ENCODE results near the gene ASGR1. TPM values are rescaled to one million over a fixed set of nuclear protein-coding genes. Genes with fewer than 3 reads are reported as not detected.
"Not testable (repeated sequence)": the region's sequence is repeated elsewhere in the genome, so short reads cannot be mapped to it uniquely, and the experiment has no call there.

ASGR1 gene
- polyA plus RNA-seq, 4 donors, result 1.9 to 2.9 (median 2.7) TPM

GRCh38 chr17:7184647-7185046, 5.5 kb upstream of the ASGR1 start:
- no peak for FAIRE-seq

GRCh38 chr17:7184091-7184488, 4.9 kb upstream of the ASGR1 start:
- Histone ChIP-seq H3K4me1 (ENCODE audit: control insufficient read depth in 3 of 3, insufficient read depth in 2 of 3, low read depth in 1 of 3, low read length in 2 of 3) (peaks cover 0 to 14% (median 0%) of the 10 kb centered on the region in 3 donors), H3K9me3 (ENCODE audit: control insufficient read depth in 2 of 2, insufficient read depth in 1 of 2, low read depth in 1 of 2, low read length in 1 of 2) (no peaks in the 10 kb centered on the region), H3K27me3 (ENCODE audit: control insufficient read depth in 3 of 3, insufficient read depth in 3 of 3, low read length in 3 of 3) (no peaks in the 10 kb centered on the region), H3K27ac (ENCODE audit: low read depth in 1 of 3, low read length in 2 of 3) (no peak overlapping the region), H3K4me3 (ENCODE audit: low read depth in 1 of 3, low read length in 3 of 3) (no peak overlapping the region), H3K36me3 (ENCODE audit: control insufficient read depth in 3 of 3, insufficient read depth in 2 of 3, low read depth in 1 of 3, low read length in 3 of 3) (no peaks in the 10 kb centered on the region)
- DNase-seq (peak; percentile 72 to 85), FAIRE-seq (no peak)
- 8 to 44% (median 24%) methylated on average over 14 of the region's 14 CpGs for WGBS, 3 donors

More at GRCh38 chr17:7184647-7185046, 5.5 kb upstream of the ASGR1 start:
- DNase-seq, result no peak
- no peaks in the 10 kb centered on the region for H3K27me3 ChIP-seq (ENCODE audit: control insufficient read depth in 3 of 3, insufficient read depth in 3 of 3, low read length in 3 of 3)
- peaks cover 0 to 3% (median 0%) of the 10 kb centered on the region in 3 donors for H3K36me3 ChIP-seq (ENCODE audit: control insufficient read depth in 3 of 3, insufficient read depth in 2 of 3, low read depth in 1 of 3, low read length in 3 of 3)
- peaks cover 0 to 8% (median 0%) of the 10 kb centered on the region in 3 donors for H3K4me1 ChIP-seq (ENCODE audit: control insufficient read depth in 3 of 3, insufficient read depth in 2 of 3, low read depth in 1 of 3, low read length in 2 of 3)
- H3K27ac ChIP-seq (ENCODE audit: low read depth in 1 of 3, low read length in 2 of 3), result no peak overlapping the region
- H3K9me3 ChIP-seq (ENCODE audit: control insufficient read depth in 2 of 2, insufficient read depth in 1 of 2, low read depth in 1 of 2, low read length in 1 of 2), result no peaks in the 10 kb centered on the region
- 80 to 88% (median 87%) methylated on average over 6 of the region's 6 CpGs for WGBS, 3 donors
- H3K4me3 ChIP-seq (ENCODE audit: low read depth in 1 of 3, low read length in 3 of 3), result no peak overlapping the region

- FAIRE-seq, result no peak
- H3K4me1 ChIP-seq (ENCODE audit: control insufficient read depth in 3 of 3, insufficient read depth in 2 of 3, low read depth in 1 of 3, low read length in 2 of 3), result peaks cover 0 to 16% (median 0%) of the 10 kb centered on the region in 3 donors
- no peak overlapping the region for H3K4me3 ChIP-seq (ENCODE audit: low read depth in 1 of 3, low read length in 3 of 3)
- no peak for DNase-seq
- H3K9me3 ChIP-seq (ENCODE audit: control insufficient read depth in 2 of 2, insufficient read depth in 1 of 2, low read depth in 1 of 2, low read length in 1 of 2), result no peaks in the 10 kb centered on the region
- H3K27ac ChIP-seq (ENCODE audit: low read depth in 1 of 3, low read length in 2 of 3), result no peak overlapping the region
- WGBS, 3 donors, result 70 to 79% (median 78%) methylated on average over 7 of the region's 7 CpGs
- H3K27me3 ChIP-seq (ENCODE audit: control insufficient read depth in 3 of 3, insufficient read depth in 3 of 3, low read length in 3 of 3), result no peaks in the 10 kb centered on the region
- no peaks in the 10 kb centered on the region for H3K36me3 ChIP-seq (ENCODE audit: control insufficient read depth in 3 of 3, insufficient read depth in 2 of 3, low read depth in 1 of 3, low read length in 3 of 3)
Observed at GRCh38 chr17:7183433-7184090, 4.4 kb upstream of the ASGR1 start.

- not testable (repeated sequence) for H3K9me3 ChIP-seq (ENCODE audit: control insufficient read depth in 2 of 2, insufficient read depth in 1 of 2, low read depth in 1 of 2, low read length in 1 of 2); DNase-seq; H3K27ac ChIP-seq (ENCODE audit: low read depth in 1 of 3, low read length in 2 of 3); H3K27me3 ChIP-seq (ENCODE audit: control insufficient read depth in 3 of 3, insufficient read depth in 3 of 3, low read length in 3 of 3); FAIRE-seq; H3K36me3 ChIP-seq (ENCODE audit: control insufficient read depth in 3 of 3, insufficient read depth in 2 of 3, low read depth in 1 of 3, low read length in 3 of 3); H3K4me3 ChIP-seq (ENCODE audit: low read depth in 1 of 3, low read length in 3 of 3)
- WGBS, 3 donors, result 94 to 100% (median 97%) methylated on average over 2 of the region's 2 CpGs
- peaks cover 0 to 30% (median 0%) of the 10 kb centered on the region in 3 donors for H3K4me1 ChIP-seq (ENCODE audit: control insufficient read depth in 3 of 3, insufficient read depth in 2 of 3, low read depth in 1 of 3, low read length in 2 of 3)
Observed at GRCh38 chr17:7182101-7182500, 2.9 kb upstream of the ASGR1 start.

GRCh38 chr17:7178973-7179316, 225 bp downstream of the ASGR1 start:
- no peak for DNase-seq
- Histone ChIP-seq H3K27ac (ENCODE audit: low read depth in 1 of 3, low read length in 2 of 3) (no peak overlapping the region), H3K9me3 (ENCODE audit: control insufficient read depth in 2 of 2, insufficient read depth in 1 of 2, low read depth in 1 of 2, low read length in 1 of 2) (no peaks in the 10 kb centered on the region), H3K27me3 (ENCODE audit: control insufficient read depth in 3 of 3, insufficient read depth in 3 of 3, low read length in 3 of 3) (peaks cover 0 to 12% (median 2%) of the 10 kb centered on the region in 3 donors), H3K36me3 (ENCODE audit: control insufficient read depth in 3 of 3, insufficient read depth in 2 of 3, low read depth in 1 of 3, low read length in 3 of 3) (no peaks in the 10 kb centered on the region), H3K4me1 (ENCODE audit: control insufficient read depth in 3 of 3, insufficient read depth in 2 of 3, low read depth in 1 of 3, low read length in 2 of 3) (peaks cover 0 to 26% (median 0%) of the 10 kb centered on the region in 3 donors), H3K4me3 (ENCODE audit: low read depth in 1 of 3, low read length in 3 of 3) (no peak overlapping the region)
- no peak for FAIRE-seq
- WGBS, 3 donors, result 56 to 74% (median 63%) methylated on average over 11 of the region's 11 CpGs

- 0 to 6% (median 4%) methylated on average over 18 of the region's 18 CpGs for WGBS, 3 donors
- Histone ChIP-seq H3K36me3 (ENCODE audit: control insufficient read depth in 3 of 3, insufficient read depth in 2 of 3, low read depth in 1 of 3, low read length in 3 of 3) (no peaks in the 10 kb centered on the region), H3K9me3 (ENCODE audit: control insufficient read depth in 2 of 2, insufficient read depth in 1 of 2, low read depth in 1 of 2, low read length in 1 of 2) (no peaks in the 10 kb centered on the region), H3K4me3 (ENCODE audit: low read depth in 1 of 3, low read length in 3 of 3) (peak overlapping the region in 1 of 3 donors; percentile 39), H3K27me3 (ENCODE audit: control insufficient read depth in 3 of 3, insufficient read depth in 3 of 3, low read length in 3 of 3) (peaks cover 0 to 12% (median 2%) of the 10 kb centered on the region in 3 donors), H3K4me1 (ENCODE audit: control insufficient read depth in 3 of 3, insufficient read depth in 2 of 3, low read depth in 1 of 3, low read length in 2 of 3) (peaks cover 0 to 22% (median 0%) of the 10 kb centered on the region in 3 donors), H3K27ac (ENCODE audit: low read depth in 1 of 3, low read length in 2 of 3) (peak overlapping the region in 1 of 3 donors; percentile 37)
- FAIRE-seq, result no peak
- DNase-seq, result peak; percentile 21 to 70
Observed at GRCh38 chr17:7177954-7178477, 1.2 kb downstream of the ASGR1 start.

GRCh38 chr17:7177191-7177953, 1.8 kb downstream of the ASGR1 start:
- Histone ChIP-seq H3K4me1 (ENCODE audit: control insufficient read depth in 3 of 3, insufficient read depth in 2 of 3, low read depth in 1 of 3, low read length in 2 of 3) (peaks cover 0 to 22% (median 0%) of the 10 kb centered on the region in 3 donors), H3K36me3 (ENCODE audit: control insufficient read depth in 3 of 3, insufficient read depth in 2 of 3, low read depth in 1 of 3, low read length in 3 of 3) (no peaks in the 10 kb centered on the region), H3K4me3 (ENCODE audit: low read depth in 1 of 3, low read length in 3 of 3) (peak overlapping the region in 2 of 3 donors; percentile 17 to 39), H3K27me3 (ENCODE audit: control insufficient read depth in 3 of 3, insufficient read depth in 3 of 3, low read length in 3 of 3) (peaks cover 0 to 12% (median 2%) of the 10 kb centered on the region in 3 donors), H3K27ac (ENCODE audit: low read depth in 1 of 3, low read length in 2 of 3) (peak overlapping the region in 1 of 3 donors; percentile 37), H3K9me3 (ENCODE audit: control insufficient read depth in 2 of 2, insufficient read depth in 1 of 2, low read depth in 1 of 2, low read length in 1 of 2) (no peaks in the 10 kb centered on the region)
- FAIRE-seq (no peak), DNase-seq (peak; percentile 62 to 80)
- WGBS, 3 donors, result 2 to 3% (median 3%) methylated on average over 30 to 31 of the region's 31 CpGs

GRCh38 chr17:7176841-7177190, 2.4 kb downstream of the ASGR1 start:
- H3K4me3 ChIP-seq (ENCODE audit: low read depth in 1 of 3, low read length in 3 of 3), result peak overlapping the region in 1 of 3 donors; percentile 39
- DNase-seq, result no peak
- no peaks in the 10 kb centered on the region for H3K36me3 ChIP-seq (ENCODE audit: control insufficient read depth in 3 of 3, insufficient read depth in 2 of 3, low read depth in 1 of 3, low read length in 3 of 3)
- H3K27ac ChIP-seq (ENCODE audit: low read depth in 1 of 3, low read length in 2 of 3), result no peak overlapping the region
- peaks cover 0 to 12% (median 2%) of the 10 kb centered on the region in 3 donors for H3K27me3 ChIP-seq (ENCODE audit: control insufficient read depth in 3 of 3, insufficient read depth in 3 of 3, low read length in 3 of 3)
- peaks cover 0 to 22% (median 0%) of the 10 kb centered on the region in 3 donors for H3K4me1 ChIP-seq (ENCODE audit: control insufficient read depth in 3 of 3, insufficient read depth in 2 of 3, low read depth in 1 of 3, low read length in 2 of 3)
- H3K9me3 ChIP-seq (ENCODE audit: control insufficient read depth in 2 of 2, insufficient read depth in 1 of 2, low read depth in 1 of 2, low read length in 1 of 2), result no peaks in the 10 kb centered on the region
- WGBS, 3 donors, result 6 to 14% (median 13%) methylated on average over 16 to 17 of the region's 17 CpGs
- no peak for FAIRE-seq
